ENCODE results near the gene USP20.
A peak's percentile ranks its signal among the peaks of the same experiment; 100 is the strongest.

The USP20 gene

DNA sequence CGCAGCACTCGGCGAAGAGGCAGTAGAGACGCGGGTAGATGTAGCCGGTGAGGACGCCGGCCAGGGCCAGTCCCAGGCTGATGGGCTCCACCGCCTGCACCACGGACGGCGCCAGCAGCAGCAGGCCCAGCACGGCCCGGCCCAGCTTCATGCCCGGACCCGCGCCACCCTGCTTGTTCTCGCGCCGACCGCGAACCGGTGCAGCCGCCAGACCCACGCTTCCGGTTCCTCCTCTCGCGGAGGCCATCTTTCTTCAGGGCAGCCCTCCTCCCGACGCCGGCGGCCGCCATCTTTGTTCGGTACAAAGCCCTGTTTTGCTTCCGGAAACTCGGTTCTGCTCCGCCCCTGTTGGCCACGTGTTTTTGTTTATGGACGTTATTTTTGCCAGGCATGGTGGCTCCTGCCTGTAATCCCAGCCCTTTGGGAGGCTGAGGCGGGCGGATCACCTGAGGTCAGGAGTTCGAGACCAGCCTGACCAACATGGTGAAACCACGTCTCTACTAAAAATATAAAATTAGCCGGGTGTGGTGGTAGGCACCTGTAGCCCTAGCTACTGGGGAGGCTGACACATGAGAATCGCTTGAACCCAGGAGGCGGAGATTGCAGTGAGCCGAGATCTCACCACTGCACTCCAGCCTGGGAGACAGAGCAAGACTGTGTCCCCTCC is 11.2 kb upstream of the USP20 start, which contains the start of gene TOR1A:
TOR1A (minus strand) TSS at position 202 of the 667 bp plus-strand sequence; CDS start at position 151, 51 bp downstream.
- DNase-seq = peak; percentile 94

DNA sequence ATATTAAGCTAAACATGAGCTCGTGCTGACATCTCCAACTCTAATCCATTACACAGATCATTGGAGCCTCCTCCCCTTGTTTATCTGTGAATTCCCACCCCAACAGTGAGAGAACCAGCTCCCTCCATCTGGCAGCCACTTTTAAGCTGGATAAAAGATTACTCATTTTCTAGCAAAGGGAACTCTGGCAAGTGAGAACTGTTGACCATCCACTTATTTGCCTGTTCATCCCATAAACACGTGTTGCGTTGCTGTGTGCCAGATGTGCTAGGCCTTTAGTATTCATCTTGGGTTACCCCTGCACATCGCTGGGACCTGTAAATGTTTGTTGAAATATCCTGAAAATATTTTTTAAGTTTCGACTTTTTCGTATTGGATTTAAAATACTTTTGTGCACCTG is 8.9 kb upstream of the USP20 start:
- DNase-seq = no peak

DNA sequence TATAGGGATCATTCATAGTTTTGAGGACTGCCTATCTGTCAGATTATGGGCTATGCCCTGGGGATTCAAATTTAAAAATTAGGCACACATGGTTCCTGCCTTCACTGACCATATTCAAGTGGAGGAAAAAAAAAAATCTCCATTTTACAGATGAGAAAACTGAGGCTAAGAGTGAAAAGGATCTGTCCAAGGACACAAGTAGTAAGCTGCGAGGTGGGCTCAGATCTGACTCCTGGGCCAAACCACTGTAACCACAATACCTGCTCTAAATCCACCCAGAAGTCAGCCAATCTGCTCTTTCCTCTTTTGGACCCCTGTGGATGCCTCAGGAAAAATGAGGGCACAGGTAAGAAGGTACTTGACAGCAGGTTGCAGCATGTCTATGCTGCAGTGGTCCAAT is 8.5 kb upstream of the USP20 start:
- DNase-seq = no peak

DNA sequence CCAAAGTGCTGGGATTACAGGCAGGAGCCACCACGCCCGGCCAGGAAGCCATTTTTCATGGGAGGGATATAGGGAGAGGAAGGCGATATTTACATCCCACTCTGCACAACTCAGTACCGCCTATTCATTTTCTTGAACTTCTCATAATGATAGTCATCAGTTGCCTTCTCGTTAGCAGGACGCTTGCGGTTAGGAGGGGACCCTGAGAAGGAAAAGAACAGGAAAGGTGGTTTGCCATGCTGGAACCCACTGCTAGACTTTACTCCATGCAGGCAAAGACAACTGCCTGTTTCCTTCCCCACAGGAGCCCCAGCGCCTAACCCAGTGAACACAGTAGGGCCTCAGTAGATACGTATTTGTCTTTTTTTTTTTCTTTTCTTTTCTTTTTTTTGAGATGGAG is 7.2 kb upstream of the USP20 start:
- no peak for DNase-seq

DNA sequence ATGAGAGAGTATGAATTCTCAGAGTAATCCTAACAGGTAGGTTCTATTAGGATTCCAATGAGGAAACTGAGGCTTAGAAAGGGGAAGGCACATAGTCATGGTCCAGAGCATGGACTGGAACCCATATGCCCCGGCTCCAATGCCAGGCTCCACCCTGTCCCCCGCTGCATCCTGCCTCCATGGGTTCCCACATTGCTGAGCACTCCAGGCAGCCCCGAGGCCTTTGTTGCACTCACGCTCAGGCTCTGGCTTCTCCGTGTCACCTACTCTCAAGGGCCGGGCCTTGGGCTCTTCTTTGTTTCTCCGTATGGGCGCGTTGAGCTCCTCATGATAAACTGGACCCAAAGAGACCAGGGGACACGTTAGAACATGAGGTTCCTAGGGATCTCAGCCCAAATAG is 6.3 kb upstream of the USP20 start:
- DNase-seq = no peak

DNA sequence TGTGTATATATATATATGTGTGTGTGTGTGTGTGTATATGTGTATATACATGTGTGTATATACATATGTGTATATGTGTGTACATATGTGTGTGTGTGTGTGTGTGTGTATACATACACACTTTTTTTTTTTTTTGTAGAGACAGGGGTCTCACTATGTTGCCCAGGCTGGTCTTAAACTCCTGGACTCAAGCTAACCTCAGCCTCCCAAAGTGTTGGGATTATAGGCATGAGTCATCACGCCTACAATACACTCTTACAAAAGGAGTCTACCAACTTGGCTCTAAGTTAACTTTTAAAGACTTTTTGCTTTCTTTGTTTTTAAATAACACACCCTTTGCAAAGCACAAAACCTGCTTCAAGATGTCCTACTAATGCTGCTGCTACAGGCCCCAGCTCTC is 2.3 kb upstream of the USP20 start:
- peak; percentile 13 for DNase-seq

DNA sequence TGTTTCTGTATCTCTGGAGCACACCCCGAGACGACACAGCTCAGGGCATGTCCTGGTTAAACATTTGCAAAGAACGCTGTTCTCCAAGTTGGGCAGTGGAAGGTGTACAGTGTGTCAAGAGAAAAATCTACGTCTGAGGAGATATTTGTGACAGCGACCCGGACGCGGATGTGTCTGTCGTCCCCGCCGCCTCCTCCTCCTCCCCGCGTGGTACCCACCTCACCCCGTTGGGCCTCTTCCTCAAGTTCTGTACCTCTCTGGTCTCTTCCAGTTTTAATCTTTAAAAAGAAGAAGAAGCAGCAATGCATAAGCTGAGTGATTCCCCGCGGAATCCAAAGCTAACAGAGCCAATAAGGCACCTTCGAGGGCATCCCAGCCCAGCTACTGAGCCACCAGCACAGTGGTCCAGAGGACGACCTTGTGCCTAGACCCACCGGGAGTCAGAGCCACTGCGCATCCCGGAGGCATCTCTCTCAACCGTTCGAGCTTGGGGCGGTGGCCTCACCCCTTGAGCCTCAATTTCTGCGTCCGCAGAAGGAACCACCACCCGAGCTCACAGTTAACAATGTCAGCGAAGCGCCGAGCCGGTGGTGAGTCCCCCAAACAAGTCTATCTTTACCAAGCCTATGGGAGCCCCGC is 650 bp upstream of the USP20 start:
- DNase-seq = no peak

DNA sequence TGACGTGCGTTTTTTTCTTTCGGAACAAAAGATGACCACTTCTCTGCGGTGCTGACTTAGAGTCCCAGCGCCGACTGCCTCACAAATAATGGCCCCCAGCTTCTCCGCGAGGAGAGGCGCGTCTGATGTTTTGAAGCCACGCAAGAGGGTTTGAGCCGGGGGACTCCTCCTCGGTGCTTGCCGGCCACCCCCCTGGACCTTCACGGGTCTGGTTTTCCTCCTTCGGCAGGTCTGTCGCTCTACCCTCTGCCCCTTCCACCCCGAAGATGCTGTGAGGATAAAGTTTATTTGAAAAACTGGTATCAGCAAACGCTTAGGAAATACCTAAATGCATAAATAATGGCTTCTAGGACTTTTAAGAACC is 584 bp downstream of the USP20 start:
- no peak for DNase-seq

DNA sequence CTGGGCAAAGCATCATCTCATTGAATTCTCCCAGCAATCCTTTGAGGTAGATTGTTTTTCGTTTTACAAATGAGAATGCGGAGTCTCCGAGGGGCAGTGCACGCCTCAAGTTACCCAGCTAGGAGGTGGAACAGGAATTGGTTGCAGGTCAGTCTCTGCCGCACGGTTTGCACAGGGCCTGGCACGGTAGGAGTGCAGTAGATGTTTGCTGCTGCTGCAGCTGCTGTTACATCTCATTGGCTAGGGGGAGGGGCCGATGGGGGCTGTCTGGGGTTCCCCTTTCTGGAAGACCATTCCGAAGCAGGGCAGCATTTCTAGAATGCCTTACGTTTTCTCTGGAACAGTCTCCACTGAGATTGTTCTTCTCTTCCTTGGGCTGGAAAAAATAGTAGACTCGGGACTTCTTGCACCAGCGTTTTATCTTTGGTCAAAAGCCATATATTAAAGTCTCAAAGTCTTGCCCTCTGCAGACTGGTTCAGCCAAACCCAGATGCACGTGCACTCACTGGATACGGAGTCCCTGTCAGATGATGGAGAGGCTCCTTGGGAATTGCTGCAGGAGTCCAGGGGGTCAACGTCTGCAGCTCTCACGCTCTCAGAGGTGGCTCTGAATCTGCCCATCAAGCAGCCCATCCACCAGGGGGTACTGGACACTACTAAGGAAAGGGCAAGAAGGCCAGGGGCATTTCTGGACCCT is 1.2 kb downstream of the USP20 start:
- DNase-seq = no peak

DNA sequence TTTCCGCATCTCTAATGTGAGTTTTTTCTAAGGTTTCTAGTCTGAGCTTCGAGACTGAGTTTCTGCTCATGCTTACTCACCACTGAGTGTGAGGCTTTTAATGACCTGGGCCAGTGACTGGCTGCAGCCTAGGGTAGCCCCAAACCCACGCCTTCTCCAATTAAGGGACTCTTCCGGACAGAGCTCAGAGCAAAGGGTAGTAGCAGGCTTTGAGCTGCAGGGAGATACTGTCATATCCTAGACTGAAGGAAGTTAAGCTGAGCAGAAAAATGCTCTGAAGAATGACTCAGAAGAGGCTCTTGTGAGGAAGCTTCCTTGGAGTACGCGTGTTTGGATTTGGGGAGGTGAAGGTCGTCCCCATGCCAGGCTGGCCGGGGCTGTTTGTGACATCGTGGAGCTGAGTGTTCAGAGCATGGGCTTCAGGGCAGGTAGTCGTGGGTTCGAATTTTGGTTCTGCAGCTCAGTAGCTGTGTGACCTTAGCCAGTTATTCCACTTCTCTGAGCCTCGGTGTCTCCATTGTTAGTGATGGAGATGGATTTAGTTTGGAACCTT is 3.5 kb downstream of the USP20 start:
- peak; percentile 96 for DNase-seq

DNA sequence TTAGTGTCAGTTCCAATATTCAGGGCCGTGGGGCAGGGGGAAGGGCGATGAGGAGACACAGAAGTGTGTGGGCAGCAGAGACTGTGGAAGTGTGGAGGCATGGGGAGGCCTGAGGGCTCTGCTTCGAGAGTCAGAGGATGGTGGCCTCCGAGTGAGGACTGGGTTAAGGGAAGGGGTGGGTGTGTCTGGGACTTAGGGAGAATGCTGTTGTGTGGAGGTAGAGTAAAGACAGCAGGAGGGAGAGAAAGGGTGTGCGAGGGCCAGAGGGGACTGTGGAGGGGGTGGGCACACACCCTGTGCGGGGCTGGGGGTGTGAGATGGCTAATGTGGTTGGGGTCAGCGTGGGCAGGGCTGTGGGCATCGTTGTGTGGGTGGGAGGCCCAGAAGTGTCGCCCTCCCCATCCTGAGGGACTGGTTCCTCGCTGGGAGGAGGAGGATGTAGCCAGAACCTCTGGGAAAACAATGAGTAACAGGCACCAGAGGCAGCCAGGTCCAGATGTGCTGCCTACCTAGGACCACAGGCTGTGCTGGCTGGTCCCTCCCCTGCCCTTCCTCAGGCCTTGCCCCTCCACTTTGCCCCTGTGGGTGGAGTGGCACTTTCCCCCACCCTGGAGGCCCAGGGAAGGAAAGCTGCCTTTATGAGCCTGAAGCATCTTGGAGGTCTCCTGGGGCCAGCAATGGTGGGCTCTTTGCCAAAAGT is 4.2 kb downstream of the USP20 start:
- no peak for DNase-seq

DNA sequence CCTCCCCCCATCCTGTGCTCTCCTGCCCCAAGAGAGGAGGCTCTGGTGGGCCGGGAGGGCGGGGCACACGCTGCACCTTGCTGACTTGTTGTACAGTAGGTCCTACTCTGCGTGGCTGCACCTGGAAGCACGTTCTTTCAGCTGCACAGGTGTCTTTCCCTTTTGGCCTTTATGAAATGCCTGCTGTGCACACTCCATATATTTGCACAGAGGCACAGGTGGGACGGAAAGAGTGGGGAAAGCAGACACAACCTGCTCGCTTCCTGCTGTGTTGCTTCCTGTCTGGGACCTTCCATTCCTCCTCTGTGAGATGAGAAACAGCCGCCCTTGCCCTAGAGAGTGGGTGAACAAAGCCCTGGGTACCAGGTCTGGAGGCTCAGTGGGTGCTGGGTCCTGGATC is 4.8 kb downstream of the USP20 start:
- no peak for DNase-seq

DNA sequence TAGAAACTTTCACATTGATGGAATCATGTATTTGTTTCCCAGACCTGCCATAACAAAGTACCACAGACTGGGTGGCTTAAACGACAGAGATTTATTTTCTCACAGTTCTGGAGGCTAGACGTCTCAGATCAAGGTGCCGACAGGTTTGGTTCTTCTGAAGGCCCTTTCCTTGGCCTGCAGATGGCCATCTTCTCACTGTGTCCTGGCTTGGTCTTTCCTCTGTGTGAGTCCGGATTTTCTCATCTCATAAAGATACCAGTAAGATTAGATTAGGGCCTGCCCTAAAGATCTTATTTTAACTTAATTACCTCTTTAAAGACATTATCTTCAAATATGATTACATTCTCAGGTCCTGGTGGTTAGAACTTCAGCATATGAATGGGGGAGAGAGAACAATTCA is 5.8 kb downstream of the USP20 start:
- no peak for DNase-seq

DNA sequence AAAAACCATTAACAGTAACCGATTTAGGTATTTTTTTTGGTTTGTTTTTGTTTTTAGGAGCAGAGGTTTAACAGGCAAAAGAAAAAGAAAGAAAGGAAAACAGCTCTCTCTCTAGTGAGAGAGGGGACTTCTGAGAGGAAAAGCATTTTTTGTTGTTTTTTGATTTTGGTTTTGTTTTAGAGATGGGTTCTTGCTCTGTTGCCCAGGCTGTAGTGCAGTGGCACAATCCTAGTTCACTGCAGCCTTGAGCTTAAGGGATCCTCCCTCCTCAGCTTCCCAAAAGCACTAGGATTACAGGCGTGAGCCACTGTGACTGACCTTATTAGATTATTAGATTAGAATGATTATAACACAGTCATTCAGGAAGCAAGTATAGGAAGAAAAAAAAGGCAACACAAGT is 10.1 kb downstream of the USP20 start:
- no peak for DNase-seq

DNA sequence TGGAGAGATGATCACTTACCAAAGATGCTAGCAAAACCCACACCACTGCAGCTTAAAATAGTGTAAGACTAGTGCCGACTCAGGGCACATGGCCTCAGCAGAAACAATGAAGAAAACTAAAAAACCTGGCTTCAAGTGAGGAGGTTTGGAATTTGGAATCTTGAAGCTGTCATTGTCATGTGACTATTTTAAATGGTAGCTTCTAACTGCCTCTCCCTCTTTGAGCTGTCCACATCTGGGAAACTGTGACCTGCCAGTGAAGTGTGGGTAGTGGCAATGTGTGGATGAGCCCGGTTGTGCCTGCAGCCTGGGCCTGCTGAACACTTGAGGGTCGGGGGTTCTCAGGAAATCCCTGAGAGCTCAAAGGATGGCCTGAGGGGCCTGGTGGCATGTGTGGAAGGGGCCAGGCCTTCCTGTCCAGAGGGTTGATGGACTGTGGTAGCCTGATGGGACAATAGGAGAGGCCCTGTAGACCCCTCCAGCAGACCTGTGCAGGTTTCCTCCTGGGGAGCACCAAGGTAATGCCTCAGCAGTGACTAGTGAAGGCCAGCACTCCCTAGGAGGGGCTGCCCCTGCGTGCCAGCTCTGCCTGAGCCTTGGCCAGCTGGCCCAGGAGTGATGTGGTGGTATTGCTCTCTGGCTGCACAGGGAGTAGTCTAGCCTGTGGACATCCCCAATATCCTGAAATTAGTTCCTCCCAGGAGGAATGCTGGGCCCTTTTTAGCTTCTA is 13.6 kb downstream of the USP20 start:
- DNase-seq = no peak

DNA sequence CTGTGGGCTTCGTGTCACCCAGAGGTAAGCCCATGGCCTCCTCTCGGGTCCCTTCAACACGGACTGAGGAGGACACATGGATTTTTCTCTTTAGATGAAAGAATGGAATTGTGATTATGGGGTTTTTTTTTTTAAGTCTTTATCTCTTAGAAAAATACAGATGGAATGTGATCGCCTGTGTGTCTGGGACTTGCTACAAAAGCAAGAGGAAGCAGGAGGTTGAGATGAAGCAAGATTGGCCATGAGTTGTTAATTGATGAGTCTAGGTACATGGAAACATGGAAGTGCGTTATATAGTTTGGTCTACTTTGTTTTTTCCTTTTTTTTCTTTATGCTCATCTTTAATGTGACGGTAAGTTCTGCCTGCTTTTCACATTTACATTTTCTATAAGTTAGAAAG is 14.6 kb downstream of the USP20 start:
- DNase-seq = no peak

DNA sequence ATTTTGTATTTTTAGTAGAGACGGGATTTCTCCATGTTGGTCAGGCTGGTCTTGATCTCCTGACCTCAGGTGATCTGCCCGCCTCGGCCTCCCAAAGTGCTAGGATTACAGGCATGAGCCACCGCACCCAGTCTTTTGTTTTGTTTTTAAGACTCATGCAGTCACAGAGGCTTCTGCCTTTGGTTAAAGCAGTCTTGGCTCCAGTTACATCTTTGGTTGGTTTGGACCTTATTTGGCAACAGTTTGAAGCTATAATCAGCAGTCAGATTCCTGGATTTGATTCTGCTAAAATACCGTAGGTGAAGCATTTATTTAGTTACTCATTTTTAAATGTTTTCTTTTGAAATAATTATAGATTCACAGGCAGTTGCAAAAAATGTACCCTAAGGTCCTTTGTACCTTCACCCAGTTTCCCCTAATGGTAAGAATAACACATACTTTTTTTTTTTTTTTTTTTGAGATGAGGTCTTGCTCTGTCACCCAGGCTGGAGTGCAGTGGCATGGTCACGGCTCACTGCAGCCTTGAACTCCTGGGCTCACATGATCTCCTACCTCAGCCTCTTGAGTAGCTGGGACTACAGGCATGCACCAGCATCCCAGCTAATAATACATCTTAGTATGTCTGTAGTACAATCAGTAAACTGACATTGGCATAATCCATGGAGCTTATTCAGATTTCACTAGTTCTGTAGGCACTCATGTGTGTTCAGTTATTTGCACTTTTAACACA is 15.7 kb downstream of the USP20 start:
- DNase-seq = no peak

DNA sequence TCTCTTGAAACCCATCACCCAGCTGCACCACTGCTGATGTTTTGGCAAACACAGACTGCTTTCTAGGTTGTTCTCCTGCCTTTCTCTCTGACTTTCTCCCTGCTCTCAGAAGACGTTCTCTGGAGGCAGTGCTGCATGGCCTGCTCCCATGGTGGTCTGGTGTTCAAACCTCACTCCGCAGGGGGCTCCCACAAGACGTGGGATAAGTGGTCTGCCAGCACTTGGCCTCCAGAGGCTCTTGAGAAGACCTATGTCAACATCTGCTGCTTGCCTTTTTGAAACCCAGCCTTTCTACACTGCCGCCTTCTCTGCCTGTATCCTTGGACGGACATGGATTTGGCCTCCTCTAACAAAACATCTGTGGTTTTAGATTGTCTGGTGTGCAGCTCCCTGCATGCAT is 16.6 kb downstream of the USP20 start:
- no peak for DNase-seq

DNA sequence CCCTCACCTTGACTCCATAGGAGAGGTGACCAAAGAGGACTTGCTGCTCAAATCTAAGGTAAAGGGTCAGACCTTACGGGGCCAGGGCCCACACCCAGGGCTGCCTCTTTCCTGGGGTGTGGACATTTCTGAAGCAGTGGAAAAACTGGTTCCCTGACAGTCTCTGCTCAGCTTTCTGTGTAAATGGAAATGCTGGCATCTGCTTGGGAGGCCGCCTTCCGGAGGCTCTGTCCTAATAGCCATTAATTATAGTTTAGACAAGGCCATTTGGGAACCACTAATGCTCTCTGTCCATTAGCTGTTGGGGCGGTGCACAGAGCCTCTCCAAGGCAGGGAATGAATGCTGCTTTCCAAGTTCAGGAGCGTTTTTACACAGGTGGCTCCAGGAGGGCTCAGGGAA is 17.3 kb downstream of the USP20 start:
- DNase-seq = no peak

DNA sequence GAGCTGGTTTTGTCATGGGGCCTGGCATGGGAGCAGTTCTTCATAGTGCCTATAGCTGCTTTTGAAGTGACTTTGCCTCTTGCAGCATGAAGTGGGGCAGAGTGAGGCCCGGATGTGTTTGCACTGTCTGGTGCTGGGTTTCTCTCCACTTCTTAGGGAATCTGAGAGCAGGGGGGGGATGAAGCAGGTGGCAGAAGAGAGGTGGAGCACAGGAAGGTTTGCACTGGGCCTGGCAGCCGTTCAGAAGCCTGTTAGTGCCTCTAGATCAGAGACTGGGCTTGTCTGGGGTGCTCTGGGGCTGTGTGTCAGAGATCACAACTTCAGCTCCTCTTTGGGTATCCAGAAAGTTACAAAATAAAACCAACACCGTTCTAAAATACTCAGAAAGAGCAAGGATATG is 18.4 kb downstream of the USP20 start:
- no peak for DNase-seq

DNA sequence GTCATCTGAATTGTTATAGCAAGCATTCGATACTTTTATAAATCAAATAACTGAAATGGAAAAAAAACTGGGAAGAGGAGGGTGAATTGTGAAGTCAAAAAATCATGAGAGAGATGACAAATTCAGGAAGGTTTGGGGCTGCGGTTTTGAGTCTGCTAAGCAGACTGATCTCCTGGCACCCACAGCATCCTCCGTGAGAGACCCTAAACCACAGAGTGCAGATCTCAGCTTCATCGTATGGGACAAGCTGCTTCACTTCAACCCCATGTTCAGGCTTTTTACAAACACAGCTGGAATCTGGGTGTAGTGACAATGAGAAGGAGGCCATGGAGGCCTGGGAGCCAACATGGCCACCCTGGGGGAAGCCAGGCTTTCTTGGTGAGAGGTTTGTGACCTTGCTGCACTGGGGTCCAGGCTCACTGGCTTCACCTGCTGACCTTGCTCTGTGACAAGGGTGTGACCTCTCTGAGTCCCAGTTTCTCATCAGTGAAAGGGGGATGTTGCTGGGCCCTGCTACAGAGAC is 19.4 kb downstream of the USP20 start:
- no peak for DNase-seq

DNA sequence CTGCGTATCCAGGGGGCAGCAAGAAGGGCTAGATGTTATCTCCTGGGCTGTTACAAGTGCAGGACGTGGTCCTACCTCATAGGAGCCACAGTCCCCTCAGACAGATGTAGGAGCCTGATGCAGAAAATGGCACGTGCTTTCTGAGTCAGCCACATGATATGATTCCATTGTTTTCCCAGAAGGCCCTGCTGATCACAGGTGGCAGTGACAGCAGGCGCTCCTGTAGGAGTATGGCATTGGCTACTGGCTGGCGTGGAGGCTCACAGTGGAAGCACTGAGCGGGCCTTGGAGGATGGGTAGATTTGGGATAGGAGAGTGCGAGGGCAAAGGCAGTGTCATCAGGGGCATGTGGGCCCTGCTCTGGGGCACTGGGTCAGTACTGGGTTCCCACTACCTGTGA is 21.9 kb downstream of the USP20 start:
- DNase-seq = no peak

Measured in EL (cell line).